GM19438 (cell line): ENCODE results near the gene SYF2.
"Not testable (repeated sequence)": the region's sequence is repeated elsewhere in the genome, so short reads cannot be mapped to it uniquely, and the experiment has no call there.

Experiments
- ATAC-seq: cut with Tn5 transposase; IDR thresholded peaks from one replicate; pipeline ENCODE4 v1.9.1; 2021; ENCODE audit warnings: low read depth; ENCODE audit not compliant: unreplicated experiment

The SYF2 gene

GRCh38 chr1:25209516-25209915, 22.8 kb downstream of the SYF2 start:
- no peak for ATAC-seq

GRCh38 chr1:25208561-25209222, 23.6 kb downstream of the SYF2 start:
- ATAC-seq = no peak

GRCh38 chr1:25208092-25208491, 24.2 kb downstream of the SYF2 start:
- no peak for ATAC-seq

- no peak for ATAC-seq
These were observed 26.1 kb downstream of the SYF2 start for GRCh38 chr1:25206201-25206600.

GRCh38 chr1:25205786-25206185, 26.5 kb downstream of the SYF2 start:
- ATAC-seq = no peak

- ATAC-seq = no peak
These were observed 27.4 kb downstream of the SYF2 start for GRCh38 chr1:25204797-25205480.

DNA sequence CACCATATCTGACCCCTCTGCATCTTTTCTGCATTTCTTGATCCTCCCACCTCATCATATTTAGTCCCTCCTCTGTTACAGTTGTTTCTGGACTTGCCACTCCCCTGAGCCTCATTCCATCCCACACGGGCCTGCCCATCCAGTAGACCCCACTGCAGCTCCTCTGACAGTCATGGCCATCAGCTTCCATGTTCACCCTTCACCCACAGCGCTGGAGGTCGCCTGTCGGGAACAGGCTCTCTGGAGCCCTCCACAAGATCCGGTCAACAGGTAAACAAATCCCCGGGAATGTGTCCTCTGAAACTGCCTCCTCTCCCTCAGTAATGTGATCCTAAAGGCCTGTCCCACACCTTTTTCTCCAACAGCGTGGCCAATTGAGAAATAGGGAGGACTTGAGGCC, 31.3 kb downstream of the SYF2 start:
- no peak for ATAC-seq

DNA sequence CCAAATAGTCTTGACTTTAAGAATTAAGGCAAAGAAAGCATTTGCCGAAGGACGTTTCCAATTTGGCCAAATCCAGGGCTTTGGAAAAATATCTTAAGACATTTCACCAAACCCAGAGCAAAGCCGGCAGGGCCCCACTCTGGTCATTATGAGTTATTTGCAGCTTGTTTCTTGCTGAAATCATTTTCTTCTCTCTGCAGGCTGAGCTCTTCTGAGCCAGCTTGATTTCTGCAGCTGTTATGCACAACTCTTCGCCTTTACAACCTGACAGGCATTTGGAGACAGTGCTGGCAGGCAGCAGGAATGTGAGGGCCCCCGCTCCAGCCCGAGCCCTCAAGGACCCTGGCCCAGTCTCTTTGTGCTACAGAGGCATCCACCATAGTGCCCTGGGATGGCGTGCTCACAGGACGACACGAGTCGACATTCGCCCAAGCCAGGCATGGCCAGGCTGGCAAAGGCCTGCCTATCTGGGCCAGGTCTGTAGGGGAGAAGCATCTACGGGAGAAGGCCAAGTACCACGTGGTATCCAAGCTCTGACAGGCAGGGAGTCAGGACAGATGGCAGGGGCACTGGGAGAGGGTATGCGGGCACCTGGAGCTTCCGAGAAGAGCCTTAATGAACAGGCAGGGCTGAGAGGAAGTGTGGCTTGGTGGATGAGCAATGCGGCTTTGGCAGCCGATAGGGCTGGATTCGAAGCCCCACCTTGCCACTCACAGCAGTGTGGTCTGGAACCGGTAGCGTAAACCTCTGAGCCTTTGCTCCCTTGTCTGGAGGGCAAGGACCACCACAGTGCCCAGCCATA, 32.3 kb downstream of the SYF2 start:
- ATAC-seq = no peak

DNA sequence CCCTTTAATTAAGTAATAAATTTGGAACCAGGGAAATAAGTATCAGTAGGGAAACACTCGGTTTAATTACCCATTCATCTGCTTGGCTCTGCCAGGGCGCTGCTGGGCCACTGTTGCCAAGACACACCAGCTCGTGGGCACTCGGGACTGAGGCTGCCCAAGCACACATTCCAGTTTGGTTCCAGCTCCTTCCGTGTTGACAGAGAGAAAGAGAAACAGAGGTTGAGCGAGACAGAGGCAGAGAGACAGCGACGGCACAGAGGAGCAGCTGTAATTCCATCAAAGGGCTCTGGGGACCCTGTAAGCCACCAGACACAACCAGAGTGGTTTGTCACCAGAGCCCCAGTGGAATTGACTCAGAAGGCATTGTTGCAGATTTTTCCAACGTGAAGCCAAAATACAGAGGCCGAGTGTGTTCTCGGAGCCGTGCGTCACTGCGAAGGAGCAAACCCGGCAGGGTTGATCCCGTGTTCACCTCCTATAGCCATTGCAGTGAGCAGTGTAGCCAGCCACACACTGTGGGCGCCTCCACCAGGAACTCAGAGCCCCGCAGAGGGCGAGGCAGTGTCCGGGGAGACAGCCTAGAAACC, 33.5 kb downstream of the SYF2 start:
- ATAC-seq = no peak

- ATAC-seq = no peak
These were observed 34.2 kb downstream of the SYF2 start for GRCh38 chr1:25197982-25198662.

GRCh38 chr1:25197235-25197975, 34.9 kb downstream of the SYF2 start:
- no peak for ATAC-seq

- ATAC-seq = no peak
These were observed 35.5 kb downstream of the SYF2 start for GRCh38 chr1:25196830-25197229.

DNA sequence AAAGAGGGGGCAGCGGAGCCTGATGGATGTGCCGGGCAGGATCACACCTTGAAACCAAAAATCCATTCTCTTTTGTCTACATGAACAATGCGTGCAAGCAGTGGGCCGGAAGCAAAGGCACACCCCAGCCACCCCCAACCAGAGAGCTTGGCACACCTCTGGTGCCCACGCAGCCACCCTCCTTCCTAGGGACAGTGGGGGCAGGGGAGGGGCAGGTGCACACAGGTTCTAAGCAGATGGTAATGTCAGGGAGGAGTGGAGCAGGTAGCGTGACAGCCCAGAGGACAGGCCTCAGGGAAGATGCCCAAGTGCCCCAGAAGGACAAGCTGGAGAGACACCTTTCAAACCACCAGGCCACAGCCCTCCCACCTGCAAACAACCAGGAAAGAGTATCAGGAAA, 36.5 kb downstream of the SYF2 start:
- no peak for ATAC-seq

GRCh38 chr1:25194572-25195020, 37.7 kb downstream of the SYF2 start:
- ATAC-seq = no peak

GRCh38 chr1:25194054-25194453, 38.2 kb downstream of the SYF2 start:
- no peak for ATAC-seq

GRCh38 chr1:25193229-25193628, 39.1 kb downstream of the SYF2 start:
- ATAC-seq = no peak

- ATAC-seq = no peak
These were observed 40.1 kb downstream of the SYF2 start for GRCh38 chr1:25192154-25192553.

- no peak for ATAC-seq
These were observed 42.0 kb downstream of the SYF2 start for GRCh38 chr1:25190260-25190659.

DNA sequence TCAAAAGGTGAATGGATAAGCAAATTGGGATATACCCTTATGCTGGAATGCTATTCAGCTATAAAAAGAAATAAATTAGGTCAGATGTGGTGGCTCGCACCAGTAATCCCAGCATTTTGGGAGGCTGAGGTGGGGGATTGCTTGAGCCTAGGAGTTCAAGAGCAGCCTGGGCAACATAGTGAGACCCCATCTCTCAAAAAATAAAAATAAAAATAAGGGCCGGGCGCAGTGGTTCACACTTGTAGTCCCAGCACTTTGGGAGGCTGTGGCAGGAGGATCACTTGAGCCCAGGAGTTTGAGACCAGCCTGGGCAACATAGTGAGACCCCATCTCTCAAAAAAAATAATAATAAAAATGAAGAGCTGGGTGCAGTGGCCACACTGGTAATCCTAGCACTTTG, 44.4 kb downstream of the SYF2 start:
- not testable (repeated sequence) for ATAC-seq

GRCh38 chr1:25187077-25187476, 45.2 kb downstream of the SYF2 start:
- no peak for ATAC-seq
